HG02870 (cell line): ENCODE data around the gene PPP1R37.

Experiments
- ATAC-seq: cut with Tn5 transposase; IDR thresholded peaks from one replicate; pipeline ENCODE4 v1.9.1; 2021; ENCODE audit warnings: mild to moderate bottlenecking, moderate library complexity; ENCODE audit not compliant: unreplicated experiment

PPP1R37 gene

GRCh38 chr19:45070861-45071544 lies 22.0 kb upstream of the PPP1R37 start:
- no peak for ATAC-seq

DNA sequence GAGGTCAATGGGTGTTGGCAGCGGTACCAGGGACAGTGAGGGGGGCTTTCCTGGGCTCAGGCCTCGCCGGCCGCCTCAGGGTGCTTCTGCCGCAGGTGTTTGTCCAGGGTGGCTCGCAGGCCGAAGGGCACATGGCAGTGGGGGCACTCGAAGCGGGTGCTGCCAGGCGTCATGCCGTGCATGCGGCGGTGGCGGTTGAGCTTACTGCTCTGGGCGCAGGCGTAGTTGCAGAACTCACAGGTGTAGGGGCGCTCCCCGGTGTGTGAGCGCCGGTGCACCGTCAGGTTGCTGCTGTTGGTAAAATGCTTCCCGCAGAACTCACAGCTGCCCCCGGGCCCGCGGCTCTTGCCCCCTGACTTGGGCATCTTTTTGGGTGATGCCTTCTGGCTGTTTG lies 21.4 kb upstream of the PPP1R37 start:
- no peak for ATAC-seq

DNA sequence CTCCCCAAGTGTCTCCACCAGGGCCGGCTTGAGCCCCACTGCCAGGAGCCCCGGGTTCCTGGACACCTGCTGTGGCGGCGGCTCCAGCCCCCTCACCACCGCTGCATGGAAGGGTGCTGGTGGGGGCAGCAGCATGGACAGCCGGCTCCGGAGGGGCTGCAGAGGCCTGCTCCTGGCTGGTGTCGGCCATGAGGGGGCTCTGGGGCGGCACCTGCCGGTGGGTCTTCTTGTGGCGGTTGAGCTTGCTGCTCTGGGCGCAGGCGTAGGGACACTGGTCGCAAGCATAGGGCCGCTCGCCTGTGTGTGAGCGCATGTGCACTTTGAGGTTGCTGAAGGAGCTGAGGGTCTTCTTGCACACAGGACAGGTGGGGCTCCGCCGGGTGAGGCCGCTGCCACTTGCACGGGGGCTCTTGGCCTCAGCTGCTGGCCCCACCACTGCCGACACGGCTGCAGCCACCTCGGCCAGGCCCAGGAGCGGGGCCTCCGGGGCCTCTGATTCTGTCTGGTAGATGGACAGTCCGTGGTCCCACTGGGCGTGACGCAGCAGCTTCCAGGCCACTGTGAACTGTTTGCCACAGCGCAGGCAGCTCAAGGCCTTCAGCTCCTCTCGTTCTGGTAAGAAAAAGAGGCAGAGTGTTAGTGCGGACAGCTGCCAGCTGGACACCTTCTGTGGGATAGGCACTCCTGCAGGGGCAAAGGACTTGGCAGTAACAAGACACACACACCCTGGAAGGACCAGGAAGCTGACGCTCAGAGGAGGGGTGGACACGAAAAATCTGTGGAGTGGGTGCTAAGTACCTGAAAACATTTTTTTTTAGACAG lies 20.8 kb upstream of the PPP1R37 start:
- ATAC-seq, result no peak

- no peak for ATAC-seq
Observed at GRCh38 chr19:45074744-45075300, 18.2 kb upstream of the PPP1R37 start.

- ATAC-seq, result peak; percentile 50
Observed at GRCh38 chr19:45075301-45076028, 17.5 kb upstream of the PPP1R37 start.

GRCh38 chr19:45076029-45076850 lies 16.7 kb upstream of the PPP1R37 start, which contains the start of gene ZNF296:
Gene ZNF296 (minus strand): TSS chr19:45076478. CDS start chr19:45076373, 105 bp downstream.
- ATAC-seq, result no peak

- ATAC-seq, result no peak
Observed at GRCh38 chr19:45076851-45077730, 15.9 kb upstream of the PPP1R37 start.

- ATAC-seq, result no peak
Observed at GRCh38 chr19:45078390-45079062, 14.5 kb upstream of the PPP1R37 start.

DNA sequence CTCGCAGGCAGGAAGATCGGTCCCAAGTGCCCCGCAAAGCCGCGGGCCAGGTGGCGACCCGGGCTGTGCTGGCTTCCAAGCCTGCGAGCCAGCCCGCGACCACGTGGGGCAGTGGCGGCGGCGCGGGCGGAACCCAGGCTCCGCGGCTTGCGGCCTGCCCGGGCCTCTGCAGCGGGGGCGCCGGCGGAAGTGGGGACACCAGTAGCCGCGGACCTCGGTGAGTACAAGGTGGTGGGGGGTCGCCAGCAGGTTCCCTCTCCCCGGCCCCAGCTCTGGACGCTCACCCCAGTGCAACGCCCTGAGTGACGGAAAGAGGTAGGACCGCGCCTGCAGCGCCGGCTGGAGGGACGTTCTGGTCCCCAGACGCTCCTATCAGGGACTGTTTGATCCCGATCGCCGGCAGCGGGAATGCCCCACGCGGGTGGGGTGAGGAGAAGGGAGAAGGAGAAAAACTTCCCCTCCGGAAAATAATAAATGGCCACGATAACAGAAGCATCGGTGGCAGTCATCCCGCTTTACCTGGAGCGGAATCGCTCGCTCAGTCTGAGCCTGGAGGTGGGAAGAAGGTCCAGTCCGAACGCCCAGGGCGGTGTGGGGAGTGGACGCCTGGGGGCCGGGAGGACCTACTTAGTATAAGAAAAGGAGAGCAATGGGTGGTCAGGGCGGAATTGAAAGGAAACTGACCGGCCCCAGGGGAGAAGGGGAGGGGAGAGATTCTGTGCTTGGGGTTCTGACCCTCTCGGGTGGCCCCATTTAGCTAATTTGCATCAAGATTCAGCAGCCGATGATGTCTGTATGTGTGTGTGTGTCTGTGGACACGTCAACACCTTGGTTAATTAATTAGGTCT lies 13.7 kb upstream of the PPP1R37 start, which contains the start of gene GEMIN7:
GEMIN7 (plus strand) TSS at position 198 of the 848 bp plus-strand sequence. CDS start 10,855 bp downstream, outside the sequence.
- no peak for ATAC-seq

DNA sequence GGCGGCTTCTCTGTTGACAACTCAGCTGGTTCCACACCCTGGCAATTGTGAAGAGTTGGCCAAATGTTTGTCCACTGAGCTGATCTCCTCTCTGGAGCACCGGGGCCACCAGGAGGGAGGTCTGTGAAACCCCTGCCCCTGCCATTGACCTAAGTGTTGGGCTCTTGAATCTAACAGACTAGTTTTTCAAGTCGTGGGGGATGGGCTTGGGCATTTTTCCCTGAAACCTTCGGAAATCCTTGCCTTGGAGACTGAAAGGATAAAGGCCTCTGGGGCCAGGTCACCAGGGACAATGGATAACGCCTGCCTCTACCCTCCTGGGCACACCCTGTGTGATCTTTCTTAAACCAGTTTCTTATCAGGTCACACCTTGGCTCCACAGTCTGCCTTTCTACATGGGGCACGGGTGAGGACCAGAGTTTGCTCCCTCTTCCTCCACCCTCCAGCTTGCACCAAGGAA lies 13.0 kb upstream of the PPP1R37 start:
- ATAC-seq, result no peak

GRCh38 chr19:45082170-45082569 lies 10.8 kb upstream of the PPP1R37 start:
- ATAC-seq, result no peak

DNA sequence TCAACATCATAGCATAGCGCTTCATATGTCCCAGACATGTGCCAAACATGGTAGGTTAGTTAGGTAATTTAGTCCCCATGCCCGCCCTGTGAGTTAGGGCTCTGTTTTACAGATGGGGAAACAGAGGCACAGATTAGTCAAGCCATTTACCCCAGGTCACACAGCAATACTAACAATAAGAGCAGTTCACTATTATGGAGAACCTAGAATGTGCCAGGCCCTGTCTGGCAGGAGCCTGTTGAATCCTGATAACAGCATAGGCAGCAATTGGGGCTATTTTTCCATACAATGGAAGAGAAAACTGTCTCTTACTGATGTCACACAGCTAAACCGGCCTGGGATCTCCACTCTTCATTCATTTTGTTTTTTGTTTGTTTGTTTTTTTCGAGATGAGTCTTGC lies 6.5 kb upstream of the PPP1R37 start:
- ATAC-seq, result no peak

DNA sequence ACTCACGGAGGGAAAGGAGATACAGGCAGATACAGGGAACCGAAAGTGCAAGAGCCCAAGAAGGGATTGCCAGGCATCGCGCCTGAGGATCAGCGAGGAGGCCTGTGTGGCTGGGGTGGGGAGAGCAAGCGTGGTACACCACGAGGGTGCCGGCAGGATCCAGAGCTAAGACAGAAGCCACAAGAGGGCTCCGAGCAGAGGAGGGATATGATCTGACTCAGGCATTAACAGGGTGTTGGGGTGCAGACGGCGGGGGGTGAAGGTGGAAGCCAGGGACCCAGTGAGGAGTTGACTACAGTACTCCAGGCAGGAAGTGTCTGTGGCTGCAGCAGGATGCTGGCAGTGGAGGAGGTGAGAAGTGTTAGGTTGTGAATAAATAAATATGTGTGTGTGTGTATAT lies 5.4 kb upstream of the PPP1R37 start:
- ATAC-seq, result no peak

DNA sequence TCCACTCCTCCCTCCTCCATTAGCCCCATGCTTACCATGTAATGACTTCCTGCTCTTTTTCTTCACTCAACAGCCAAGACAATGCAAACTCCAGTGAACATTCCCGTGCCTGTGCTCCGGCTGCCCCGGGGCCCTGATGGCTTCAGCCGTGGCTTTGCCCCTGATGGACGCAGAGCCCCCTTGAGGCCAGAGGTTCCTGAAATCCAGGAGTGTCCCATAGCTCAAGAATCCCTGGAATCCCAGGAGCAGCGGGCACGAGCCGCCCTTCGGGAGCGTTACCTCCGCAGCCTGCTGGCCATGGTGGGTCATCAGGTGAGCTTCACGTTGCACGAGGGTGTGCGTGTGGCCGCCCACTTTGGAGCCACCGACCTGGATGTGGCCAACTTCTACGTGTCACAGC lies 2.9 kb upstream of the PPP1R37 start:
- ATAC-seq, result no peak

DNA sequence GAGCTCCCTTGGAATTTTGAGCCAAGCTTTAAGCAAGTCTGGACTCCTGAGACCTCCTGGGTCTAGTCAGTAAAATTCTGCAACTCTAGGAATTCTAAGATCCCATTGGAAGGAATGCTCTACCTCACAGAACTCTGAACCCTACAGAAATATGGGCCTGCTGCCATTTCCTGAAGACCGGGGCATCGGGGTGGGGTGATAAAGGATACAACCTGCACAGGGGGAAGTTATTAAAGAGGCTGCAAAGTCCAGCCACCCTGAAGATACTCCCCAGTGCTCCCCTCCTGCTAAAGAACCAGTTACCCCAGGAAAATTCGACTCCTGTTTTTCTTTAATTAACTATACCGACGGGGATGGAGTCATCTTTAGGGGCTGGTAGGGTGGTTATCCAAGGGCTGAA lies 2.4 kb upstream of the PPP1R37 start:
- no peak for ATAC-seq

GRCh38 chr19:45091031-45091923 lies 1.7 kb upstream of the PPP1R37 start:
- peak; percentile 64 for ATAC-seq

GRCh38 chr19:45094137-45094536 lies 1.2 kb downstream of the PPP1R37 start:
- ATAC-seq, result no peak
